GM10248 (cell line): ENCODE data around the gene DNAJC7.

Experiments used
- CTCF ChIA-PET: fragments of 300-600 bp; sonication (Branson Sonifier 250); formaldehyde crosslinking; extraction: SDS; loops from one replicate; lab custom pipeline; 2021; ENCODE audit warnings: antibody characterized with exemption; lab: Yijun Ruan, JAX
- POLR2A ChIA-PET: fragments of 350-650 bp; sonication (Branson Sonifier 250); formaldehyde crosslinking; extraction: SDS; loops from one replicate; lab custom pipeline; 2020; ENCODE audit warnings: antibody characterized with exemption; lab: Yijun Ruan, JAX
- DNase-seq: peaks from one replicate; pipeline ENCODE4 v3.0.0; 2012; ENCODE audit errors: extremely low spot score
- CTCF ChIP-seq: IDR thresholded peaks from 2 replicates; pipeline ENCODE4 v1.5.1; 2012; ENCODE audit warnings: mild to moderate bottlenecking, low read depth; ENCODE audit errors: extremely low read depth, missing control alignments, control extremely low read depth

Gene DNAJC7

GRCh38 chr17:41971721-41972523, 45.3 kb downstream of the DNAJC7 start:
- CTCF ChIA-PET, result interaction anchor here (0.9 to 1.2 kb wide), 5 partner anchors 8 to 48 kb away, joined by 3 to 7 read pairs (median 3); partner anchors contain the start of gene NKIRAS2
- DNase-seq, result no peak
- no peak for TF ChIP-seq CTCF
- POLR2A ChIA-PET, result no interaction called here

GRCh38 chr17:41970901-41971331, 46.3 kb downstream of the DNAJC7 start:
- POLR2A ChIA-PET, result no interaction called here
- TF ChIP-seq CTCF, result no peak
- CTCF ChIA-PET, result no interaction called here

GRCh38 chr17:41968676-41969075, 48.6 kb downstream of the DNAJC7 start:
- CTCF ChIA-PET, result interaction anchor here (1.7 to 12.1 kb wide), 3 partner anchors 10 to 147 kb away, joined by 4 to 172 read pairs (median 43); partner anchors contain the start of genes DHX58, DNAJC7, KAT2A and NKIRAS2
- DNase-seq, result no peak
- POLR2A ChIA-PET, result interaction anchor here (0.9 kb wide), 1 partner anchor 38 kb away, joined by 3 read pairs; no protein-coding TSS in a partner anchor
- TF ChIP-seq CTCF, result no peak

More at GRCh38 chr17:41970901-41971331, 46.3 kb downstream of the DNAJC7 start:
- no peak for DNase-seq

GRCh38 chr17:41967921-41968578, 49.2 kb downstream of the DNAJC7 start:
- DNase-seq, result no peak
- CTCF ChIA-PET, result interaction anchor here (6.3 to 12.1 kb wide), 2 partner anchors 51 to 148 kb away, joined by 43 to 172 read pairs; partner anchors contain the start of genes DHX58, DNAJC7, KAT2A and NKIRAS2
- TF ChIP-seq CTCF, result no peak
- POLR2A ChIA-PET, result interaction anchor here (0.9 to 1.2 kb wide), 2 partner anchors 28 to 39 kb away, joined by 3 read pairs; no protein-coding TSS in a partner anchor

- ChIA-PET POLR2A (interaction anchor here (0.8 to 1.8 kb wide), 5 partner anchors 8 to 169 kb away, joined by 3 to 9 read pairs (median 3); partner anchors contain the start of gene DHX58), CTCF (interaction anchor here (0.7 to 12.1 kb wide), 6 partner anchors 10 to 435 kb away, joined by 3 to 172 read pairs (median 16); partner anchors contain the start of genes DHX58, DNAJC7, KAT2A and NKIRAS2)
- DNase-seq, result peak; percentile 39
- TF ChIP-seq CTCF, result no peak
Observed at GRCh38 chr17:41967141-41967920, 49.9 kb downstream of the DNAJC7 start.
